Measurements from ENCODE around the gene ATG101.
"Not testable (repeated sequence)": the region's sequence is repeated elsewhere in the genome, so short reads cannot be mapped to it uniquely, and the experiment has no call there.

The ATG101 gene

DNA sequence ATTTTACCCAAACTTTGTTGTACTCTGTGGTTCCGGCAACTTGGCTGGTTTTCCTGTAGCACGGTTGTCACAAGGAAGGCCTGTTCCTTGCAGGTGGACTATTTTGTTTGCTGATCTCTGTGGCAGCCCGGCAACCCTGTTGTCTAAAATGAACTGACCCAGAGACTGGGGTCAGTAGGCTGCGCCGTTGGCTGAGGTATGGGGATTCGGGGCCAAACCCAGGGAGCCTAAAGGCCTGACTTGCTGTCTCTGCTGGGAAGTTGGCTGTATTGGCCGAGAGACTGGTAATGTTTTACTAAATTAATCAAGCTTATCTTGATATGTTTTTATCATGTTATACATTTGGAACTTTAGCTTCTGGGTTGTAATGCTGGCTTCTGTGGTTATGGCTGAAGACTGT, 23.6 kb downstream of the ATG101 start:
- H2AFZ ChIP-seq (ENCODE audit: low read depth, low read length): no peak overlapping the region
- no peak overlapping the region for H3K4me3 ChIP-seq (ENCODE audit: low read length)
- peaks cover 4% of the 10 kb centered on the region for H3K27me3 ChIP-seq (ENCODE audit: insufficient read depth, low read length)
- H3K9me3 ChIP-seq (ENCODE audit: low read length): peaks cover 2% of the 10 kb centered on the region
- H3K4me1 ChIP-seq (ENCODE audit: insufficient read depth, low read length): no peaks in the 10 kb centered on the region
- no peaks in the 10 kb centered on the region for H3K36me3 ChIP-seq (ENCODE audit: insufficient read depth, low read length)

DNA sequence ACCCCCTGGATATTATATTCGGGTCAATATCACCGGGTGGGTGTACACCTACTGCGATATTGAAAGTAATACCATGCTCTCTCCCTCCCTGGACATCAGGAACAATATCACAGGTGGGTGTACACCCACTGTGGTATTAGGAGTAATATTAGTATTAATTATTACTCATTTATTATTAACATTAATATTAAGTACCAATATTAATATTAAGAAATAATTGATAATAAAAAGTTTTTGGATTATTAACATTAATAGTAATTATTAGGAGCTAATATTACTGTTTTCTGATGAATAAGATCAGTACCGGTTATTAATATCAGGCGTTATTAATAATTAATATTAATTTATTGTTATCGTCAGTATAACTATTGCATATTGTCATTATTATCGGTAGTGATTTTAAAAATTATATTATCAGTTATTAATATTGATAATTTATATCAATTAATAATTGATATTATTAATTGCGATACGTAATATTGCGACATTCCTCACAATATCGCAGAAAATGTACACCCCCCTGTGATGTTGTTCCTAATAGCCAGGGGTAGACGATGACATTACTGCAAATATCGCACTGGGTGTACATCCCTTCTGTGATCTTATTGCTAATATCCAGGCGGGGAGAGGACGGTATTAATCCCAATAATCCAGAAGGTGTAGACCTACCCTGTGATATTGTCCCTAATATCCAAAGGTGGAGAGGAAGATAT, 26.7 kb downstream of the ATG101 start:
- H3K27me3 ChIP-seq (ENCODE audit: insufficient read depth, low read length): peaks cover 11% of the 10 kb centered on the region

DNA sequence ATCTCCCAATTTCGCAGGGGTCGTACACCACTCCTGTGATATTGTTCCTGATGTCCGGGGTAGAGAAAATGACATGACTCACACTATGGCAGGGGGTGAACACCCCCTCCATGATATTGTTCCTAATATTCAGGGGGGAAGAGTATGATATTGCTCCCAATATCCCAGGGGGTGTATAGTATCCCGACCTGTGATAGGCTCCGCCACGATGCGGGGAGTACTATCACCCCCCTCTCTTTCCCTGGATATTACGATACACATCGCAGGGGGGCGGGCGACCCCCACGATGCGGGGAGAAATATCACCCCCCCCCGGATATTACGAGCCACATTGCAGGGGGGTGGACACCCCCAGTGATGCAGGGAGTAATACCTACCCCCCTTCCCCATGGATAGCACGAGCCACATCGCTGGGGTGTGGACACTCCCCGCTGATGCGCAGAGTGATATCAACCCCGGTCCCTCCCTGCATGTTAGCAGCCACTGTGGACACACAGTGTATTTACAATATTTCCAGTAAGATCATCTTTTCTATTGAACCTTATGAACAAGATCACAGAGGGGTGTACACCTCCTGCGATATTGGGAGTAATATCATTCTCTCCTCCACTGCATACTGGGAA, 27.4 kb downstream of the ATG101 start:
- Histone ChIP-seq H3K9me3 (ENCODE audit: low read length) (peaks cover 2% of the 10 kb centered on the region), H3K36me3 (ENCODE audit: insufficient read depth, low read length) (no peaks in the 10 kb centered on the region), H2AFZ (ENCODE audit: low read depth, low read length) (no peak overlapping the region), H3K27me3 (ENCODE audit: insufficient read depth, low read length) (peaks cover 11% of the 10 kb centered on the region), H3K4me3 (ENCODE audit: low read length) (no peak overlapping the region), H3K4me1 (ENCODE audit: insufficient read depth, low read length) (no peaks in the 10 kb centered on the region)

More for the DNA sequence above, 26.7 kb downstream of the ATG101 start:
- Histone ChIP-seq H3K36me3 (ENCODE audit: insufficient read depth, low read length) (no peaks in the 10 kb centered on the region), H2AFZ (ENCODE audit: low read depth, low read length) (no peak overlapping the region), H3K4me3 (ENCODE audit: low read length) (no peak overlapping the region), H3K9me3 (ENCODE audit: low read length) (peaks cover 2% of the 10 kb centered on the region), H3K4me1 (ENCODE audit: insufficient read depth, low read length) (no peaks in the 10 kb centered on the region)

DNA sequence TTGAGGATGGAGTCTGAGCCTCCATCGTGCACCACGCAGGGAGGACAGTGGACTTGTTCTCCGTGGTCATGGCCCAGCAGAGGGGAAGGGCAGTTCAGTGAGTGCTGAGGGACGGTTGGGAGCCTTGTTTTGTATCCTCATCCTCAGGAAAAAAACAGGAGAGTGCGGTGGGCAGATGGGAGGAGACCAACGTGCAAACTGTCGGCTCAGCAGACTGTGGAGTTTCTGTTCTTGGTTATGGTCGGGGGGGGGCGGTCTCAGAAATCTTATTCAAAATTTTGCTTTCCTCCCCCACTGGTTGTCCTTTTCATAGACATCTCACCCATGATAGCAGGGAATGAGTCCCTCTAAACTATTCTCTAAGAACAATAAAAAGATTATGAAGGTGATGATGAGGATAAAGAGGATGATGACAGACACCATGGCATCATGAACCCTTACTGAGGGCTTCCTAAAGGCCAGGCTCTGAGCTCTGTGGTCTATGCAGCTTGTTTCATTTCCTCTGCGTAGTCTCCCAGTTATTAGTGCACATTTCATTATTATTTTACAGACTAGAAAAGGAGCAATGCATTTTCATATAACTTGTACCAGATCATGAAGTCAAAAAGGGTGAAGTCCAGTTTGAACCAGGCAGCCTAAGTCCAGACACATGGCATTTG, 34.8 kb downstream of the ATG101 start:
- not testable (repeated sequence) for H3K9me3 ChIP-seq (ENCODE audit: low read length); H3K4me1 ChIP-seq (ENCODE audit: insufficient read depth, low read length); H3K27me3 ChIP-seq (ENCODE audit: insufficient read depth, low read length); H3K4me3 ChIP-seq (ENCODE audit: low read length); H3K36me3 ChIP-seq (ENCODE audit: insufficient read depth, low read length); H2AFZ ChIP-seq (ENCODE audit: low read depth, low read length)

DNA sequence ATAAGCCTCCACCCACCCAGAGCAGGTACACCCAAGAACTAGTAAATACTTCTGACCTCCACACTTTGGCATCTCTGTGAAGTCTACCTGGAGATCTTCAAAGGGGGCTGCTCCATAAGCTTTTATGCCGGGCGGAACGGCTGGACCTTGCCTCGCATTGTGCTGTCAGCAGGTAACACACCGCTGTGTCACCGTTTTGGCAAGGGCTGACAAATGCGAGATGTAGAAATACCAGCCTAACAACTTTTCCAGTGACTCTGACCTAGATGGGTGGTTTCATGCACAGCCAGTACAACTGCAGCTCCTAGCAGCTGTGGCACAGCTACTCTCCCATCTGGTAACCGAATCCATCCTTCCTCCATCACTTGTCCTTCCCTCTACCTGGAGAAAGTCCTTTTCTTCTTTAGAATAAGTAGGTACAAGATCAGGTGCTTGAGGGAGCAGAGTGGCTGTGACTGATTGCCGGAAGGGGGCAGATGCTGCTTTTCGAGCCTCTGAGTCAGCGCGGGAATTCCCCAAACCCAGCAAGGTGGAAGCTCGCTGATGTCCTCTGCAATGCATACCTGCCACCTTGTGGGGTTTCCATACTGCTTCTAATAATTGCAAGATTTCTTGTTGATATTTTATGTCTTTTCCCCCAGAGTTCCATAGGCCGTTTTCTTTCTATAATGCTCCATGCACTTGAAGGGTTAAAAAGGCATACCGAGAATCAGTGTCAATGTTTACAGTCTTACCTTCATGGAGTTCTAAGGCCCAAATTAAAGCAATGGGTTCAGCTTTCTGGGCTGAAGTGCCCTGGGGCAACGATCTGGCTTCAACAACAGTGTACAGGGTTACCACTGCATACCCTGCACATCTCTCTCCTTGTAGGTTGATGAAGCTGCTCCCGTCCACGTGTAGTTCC, 46.7 kb downstream of the ATG101 start:
- peaks cover 15% of the 10 kb centered on the region for H3K27me3 ChIP-seq (ENCODE audit: insufficient read depth, low read length)
- not testable (repeated sequence) for H3K36me3 ChIP-seq (ENCODE audit: insufficient read depth, low read length); H3K4me1 ChIP-seq (ENCODE audit: insufficient read depth, low read length); H2AFZ ChIP-seq (ENCODE audit: low read depth, low read length); H3K4me3 ChIP-seq (ENCODE audit: low read length); H3K9me3 ChIP-seq (ENCODE audit: low read length)

DNA sequence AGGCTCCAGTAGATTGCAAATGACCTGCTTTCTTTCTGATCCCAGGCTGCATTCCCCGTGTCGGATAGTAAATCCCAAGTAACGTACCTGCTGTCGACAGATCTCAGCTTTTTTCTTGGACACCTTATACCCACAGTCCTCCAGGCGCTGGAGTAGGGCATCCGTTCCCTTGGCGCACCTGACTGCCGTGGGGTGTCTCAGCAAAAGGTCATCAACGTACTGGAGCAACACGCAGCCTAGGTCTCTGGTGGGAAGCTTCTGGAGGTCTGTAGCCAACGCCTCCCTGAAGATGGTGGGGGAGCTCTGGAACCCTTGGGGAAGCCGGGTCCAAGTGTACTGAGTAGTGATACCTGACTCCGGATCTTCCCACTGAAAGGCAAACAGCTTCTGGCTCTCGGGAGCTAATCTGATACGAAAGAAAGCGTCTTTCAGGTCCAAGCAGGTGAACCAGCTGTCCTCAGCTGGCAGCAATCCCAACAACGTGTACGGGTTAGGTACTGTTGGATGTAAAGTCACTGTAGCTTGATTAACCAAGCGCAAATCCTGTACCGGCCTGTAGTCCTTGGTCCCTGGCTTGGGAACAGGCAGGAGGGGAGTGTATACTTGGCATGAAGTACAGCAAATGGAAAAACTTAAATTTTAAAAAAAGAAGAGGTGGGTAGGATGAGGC, 48.2 kb downstream of the ATG101 start:
- peaks cover 18% of the 10 kb centered on the region for H3K27me3 ChIP-seq (ENCODE audit: insufficient read depth, low read length)
- H3K36me3 ChIP-seq (ENCODE audit: insufficient read depth, low read length); H3K4me3 ChIP-seq (ENCODE audit: low read length); H3K9me3 ChIP-seq (ENCODE audit: low read length); H3K4me1 ChIP-seq (ENCODE audit: insufficient read depth, low read length); H2AFZ ChIP-seq (ENCODE audit: low read depth, low read length): not testable (repeated sequence)

DNA sequence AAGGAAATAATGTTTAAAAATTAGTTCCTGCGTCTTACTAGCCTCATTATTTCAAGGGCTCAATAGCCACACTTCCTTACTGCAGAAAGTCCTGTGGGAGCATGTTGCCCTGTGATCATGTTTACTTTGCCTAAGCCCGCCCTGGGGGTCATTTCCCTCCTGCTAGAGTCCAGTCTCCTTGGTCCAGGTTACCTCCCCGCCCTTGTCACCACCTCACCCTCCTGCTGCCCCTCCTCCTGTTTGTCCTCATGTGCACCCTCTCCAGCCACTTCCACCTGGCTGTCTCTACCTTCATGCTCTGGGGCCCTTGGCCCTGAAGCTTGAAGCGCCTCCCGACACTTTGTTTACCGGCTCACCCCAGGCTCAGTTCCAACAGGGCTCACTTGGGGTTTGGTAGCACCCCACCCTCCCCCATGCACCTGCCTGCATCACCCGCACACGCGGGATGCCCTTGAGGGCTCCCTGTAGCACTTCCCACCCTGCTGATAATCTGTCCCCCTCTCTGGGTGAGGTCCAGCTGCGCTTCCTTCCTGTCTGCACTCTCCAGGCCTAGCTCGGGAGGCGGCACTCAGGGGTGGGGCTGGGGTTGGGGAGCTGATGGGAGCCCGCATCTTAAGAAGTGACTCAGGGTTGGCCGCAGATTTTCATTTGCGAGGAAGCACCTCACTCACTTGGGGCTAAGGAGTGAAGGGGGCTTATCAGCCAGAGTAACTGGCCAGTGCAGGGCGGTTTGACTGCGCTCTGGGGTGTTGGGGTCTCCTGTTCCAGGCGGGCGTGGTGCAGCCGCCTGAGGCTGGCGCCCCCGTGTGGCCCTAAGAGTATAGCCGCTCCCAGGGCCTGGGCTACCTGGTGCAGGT, 49.8 kb downstream of the ATG101 start:
- Histone ChIP-seq H3K4me1 (ENCODE audit: insufficient read depth, low read length) (no peaks in the 10 kb centered on the region), H3K27me3 (ENCODE audit: insufficient read depth, low read length) (peaks cover 26% of the 10 kb centered on the region), H2AFZ (ENCODE audit: low read depth, low read length) (no peak overlapping the region), H3K4me3 (ENCODE audit: low read length) (no peak overlapping the region), H3K9me3 (ENCODE audit: low read length) (no peaks in the 10 kb centered on the region), H3K36me3 (ENCODE audit: insufficient read depth, low read length) (no peaks in the 10 kb centered on the region)

DNA sequence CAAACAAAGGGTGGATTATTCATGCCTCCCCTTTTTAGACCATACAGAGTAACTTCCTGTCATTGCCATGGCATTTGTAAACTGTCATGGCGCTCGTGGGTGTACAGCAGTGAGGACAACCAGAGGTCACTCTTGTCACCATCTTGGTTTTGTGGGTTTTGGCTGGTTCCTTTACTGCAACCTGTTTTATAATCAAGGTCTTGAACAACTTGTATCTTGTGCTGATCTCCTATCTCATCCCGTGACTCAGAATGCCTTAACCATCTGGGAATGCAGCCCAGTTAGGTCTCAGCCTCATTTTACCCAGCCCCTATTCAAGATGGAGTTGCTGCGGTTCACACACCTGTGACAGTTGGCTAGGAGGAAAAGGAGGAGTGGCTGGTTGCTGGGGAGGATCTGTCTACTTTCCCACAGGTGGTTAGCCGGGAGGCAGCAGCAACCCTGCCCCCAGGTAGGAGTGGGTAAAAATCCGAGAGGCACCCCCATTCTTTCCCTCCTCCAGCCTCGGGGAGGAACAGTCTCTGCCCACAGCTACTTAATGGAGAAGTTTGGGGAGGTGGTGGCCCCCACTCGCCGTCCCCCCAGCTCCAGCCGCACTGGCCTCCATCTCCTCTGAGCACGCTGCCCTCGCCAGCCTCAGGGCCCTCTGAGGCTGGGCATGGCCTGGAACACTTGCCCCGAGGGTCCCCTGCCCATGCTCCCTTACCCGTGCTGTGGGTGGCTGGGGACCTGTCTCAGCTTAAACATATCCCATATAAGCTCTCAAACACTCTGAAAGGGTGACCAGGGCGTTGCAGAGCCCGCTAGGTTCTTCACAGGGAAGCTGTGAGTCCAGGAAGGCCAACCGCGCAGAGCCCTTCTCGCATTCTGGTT, 51.4 kb downstream of the ATG101 start:
- peaks cover 12% of the 10 kb centered on the region for H3K4me1 ChIP-seq (ENCODE audit: insufficient read depth, low read length)
- peaks cover 26% of the 10 kb centered on the region for H3K27me3 ChIP-seq (ENCODE audit: insufficient read depth, low read length)
- no peaks in the 10 kb centered on the region for H3K9me3 ChIP-seq (ENCODE audit: low read length)
- no peak overlapping the region for H2AFZ ChIP-seq (ENCODE audit: low read depth, low read length)
- H3K36me3 ChIP-seq (ENCODE audit: insufficient read depth, low read length): no peaks in the 10 kb centered on the region
- no peak overlapping the region for H3K4me3 ChIP-seq (ENCODE audit: low read length)

DNA sequence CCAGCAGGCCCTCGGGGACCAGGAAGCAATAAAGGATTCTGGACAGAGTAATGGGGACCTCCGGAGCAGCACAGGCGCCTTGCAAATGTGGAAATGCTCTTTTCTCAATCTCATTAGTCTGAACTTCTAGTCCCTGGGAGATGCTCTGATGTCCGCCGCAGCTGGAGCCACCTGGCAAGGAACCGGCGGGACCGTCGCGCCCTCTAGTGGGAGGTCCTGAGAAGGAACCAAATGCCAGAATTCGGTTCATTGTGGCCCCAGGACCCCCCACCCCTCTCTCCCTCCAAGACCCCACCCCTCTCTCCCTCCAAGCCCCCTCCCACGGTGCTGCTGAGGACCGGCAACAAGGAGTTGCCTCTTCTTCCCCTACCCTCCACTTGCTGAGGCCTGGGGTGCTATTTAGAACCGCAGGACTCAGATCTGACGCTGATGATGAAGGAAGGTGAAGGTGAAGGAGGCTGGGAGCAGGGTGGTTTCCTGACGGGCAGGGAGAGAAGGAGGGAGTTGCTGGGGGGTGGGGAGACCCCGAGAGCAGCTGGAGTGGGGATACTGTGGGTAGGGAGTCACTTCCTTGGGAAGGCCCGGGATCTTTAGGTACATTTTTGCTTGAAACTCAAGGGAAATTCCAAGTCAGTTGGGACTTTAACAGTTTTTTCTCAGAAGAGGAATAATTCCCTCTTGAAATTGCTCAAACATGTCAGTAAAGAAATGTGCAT, 52.2 kb downstream of the ATG101 start:
- H3K27me3 ChIP-seq (ENCODE audit: insufficient read depth, low read length): peaks cover 26% of the 10 kb centered on the region
- H3K4me1 ChIP-seq (ENCODE audit: insufficient read depth, low read length): peaks cover 12% of the 10 kb centered on the region
- H3K36me3 ChIP-seq (ENCODE audit: insufficient read depth, low read length): no peaks in the 10 kb centered on the region
- no peaks in the 10 kb centered on the region for H3K9me3 ChIP-seq (ENCODE audit: low read length)
- H3K4me3 ChIP-seq (ENCODE audit: low read length): no peak overlapping the region
- no peak overlapping the region for H2AFZ ChIP-seq (ENCODE audit: low read depth, low read length)

DNA sequence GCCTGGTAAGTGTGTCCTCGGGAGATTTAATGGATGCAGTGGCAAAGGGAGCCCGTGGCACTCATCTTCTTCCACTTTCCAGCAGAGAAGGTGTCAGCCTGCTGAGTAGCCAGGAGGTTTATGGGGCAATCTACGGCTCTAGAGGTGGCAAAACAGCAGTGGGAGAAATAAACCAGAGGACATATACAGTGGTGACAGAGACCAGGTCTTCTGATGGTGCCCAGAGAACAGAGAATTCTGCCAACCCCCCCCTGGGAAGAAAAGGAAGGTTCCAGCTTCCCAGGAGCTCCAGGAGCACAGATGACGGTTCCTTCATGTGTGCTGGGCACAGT, 52.7 kb downstream of the ATG101 start:
- peaks cover 12% of the 10 kb centered on the region for H3K4me1 ChIP-seq (ENCODE audit: insufficient read depth, low read length)
- H3K27me3 ChIP-seq (ENCODE audit: insufficient read depth, low read length): peaks cover 26% of the 10 kb centered on the region
- no peak overlapping the region for H2AFZ ChIP-seq (ENCODE audit: low read depth, low read length)
- no peaks in the 10 kb centered on the region for H3K36me3 ChIP-seq (ENCODE audit: insufficient read depth, low read length)
- no peak overlapping the region for H3K4me3 ChIP-seq (ENCODE audit: low read length)
- H3K9me3 ChIP-seq (ENCODE audit: low read length): no peaks in the 10 kb centered on the region

DNA sequence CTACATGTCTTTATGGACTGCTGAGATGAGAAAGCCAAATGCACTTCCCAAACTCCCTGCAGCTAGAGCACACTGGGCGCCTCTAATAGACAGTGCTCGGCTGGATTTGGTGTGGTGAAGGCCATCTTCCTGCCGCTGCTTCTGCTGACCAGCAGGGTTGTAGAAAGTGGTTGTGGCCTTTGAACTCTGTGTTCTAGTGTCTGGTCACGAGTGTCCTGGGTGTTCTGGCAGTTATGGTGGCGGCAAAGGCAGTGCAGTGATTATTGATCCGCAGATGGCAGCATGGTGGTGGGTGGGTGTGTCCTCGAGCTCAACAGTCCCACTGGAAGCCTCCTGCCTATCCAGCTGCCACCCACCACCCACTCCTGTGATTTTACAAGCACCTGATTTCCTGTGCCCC, 53.1 kb downstream of the ATG101 start:
- H3K36me3 ChIP-seq (ENCODE audit: insufficient read depth, low read length): no peaks in the 10 kb centered on the region
- no peak overlapping the region for H2AFZ ChIP-seq (ENCODE audit: low read depth, low read length)
- no peaks in the 10 kb centered on the region for H3K9me3 ChIP-seq (ENCODE audit: low read length)
- peaks cover 12% of the 10 kb centered on the region for H3K4me1 ChIP-seq (ENCODE audit: insufficient read depth, low read length)
- no peak overlapping the region for H3K4me3 ChIP-seq (ENCODE audit: low read length)
- H3K27me3 ChIP-seq (ENCODE audit: insufficient read depth, low read length): peaks cover 23% of the 10 kb centered on the region

Data from neuron (in vitro differentiated cells).